SK-N-MC (cell line): ENCODE results near the gene COL4A5.

Experiments used
- DNase-seq: peaks from one replicate; pipeline ENCODE4 v3.0.0-alpha.2; 2011; ENCODE audit warnings: low read depth, low spot score
- H3K27ac ChIP-seq: fragments of 200-600 bp; sonication (generic); 2 replicates; pipeline ENCODE4 v1.5.1; 2016; ENCODE audit warnings: mixed run types
- H3K36me3 ChIP-seq: fragments of 200-600 bp; sonication (generic); 2 replicates; pipeline ENCODE4 v1.6.1; 2017; ENCODE audit warnings: antibody characterized with exemption, low read length, mixed read lengths; ENCODE audit not compliant: insufficient read depth
- H3K4me3 ChIP-seq: fragments of 200-600 bp; sonication (generic); 2 replicates; pipeline ENCODE4 v1.5.1; 2016
- H3K9ac ChIP-seq: fragments of 200-600 bp; sonication (generic); 2 replicates; pipeline ENCODE4 v1.8.0; 2017; ENCODE audit warnings: mixed run types, mixed read lengths; ENCODE audit not compliant: insufficient read length
- H3K9me3 ChIP-seq: fragments of 200-600 bp; sonication (generic); 2 replicates; pipeline ENCODE4 v1.6.1; 2017; ENCODE audit warnings: low read depth, mild to moderate bottlenecking, antibody characterized with exemption, low read length, moderate library complexity, mixed read lengths
- EZH2 ChIP-seq: fragments of 200-600 bp; sonication (generic); IDR thresholded peaks from one replicate; pipeline ENCODE4 v1.6.1; 2017; ENCODE audit warnings: antibody characterized with exemption
- FOXP2 ChIP-seq: optimal IDR thresholded peaks from 2 replicates; pipeline ENCODE3; 2011; ENCODE audit warnings: mild to moderate bottlenecking, moderate library complexity; ENCODE audit not compliant: insufficient read depth; ENCODE audit errors: extremely low read length, control extremely low read depth
- POLR2AphosphoS5 ChIP-seq: IDR thresholded peaks from 2 replicates; pipeline ENCODE4 v1.6.1; 2012; ENCODE audit warnings: mild to moderate bottlenecking, low read depth, low read length, borderline replicate concordance

COL4A5 gene

GRCh38 chrX:108415891-108416290 lies 23.7 kb upstream of the COL4A5 start:
- TF ChIP-seq EZH2: no peak
- TF ChIP-seq FOXP2: no peak
- DNase-seq: no peak
- Histone ChIP-seq H3K9me3 (no peaks in the 10 kb centered on the region), H3K4me3 (no peak overlapping the region), H3K27ac (no peak overlapping the region), H3K36me3 (no peaks in the 10 kb centered on the region), H3K9ac (no peak overlapping the region)

GRCh38 chrX:108417257-108417656 lies 22.4 kb upstream of the COL4A5 start:
- TF ChIP-seq FOXP2 (no peak), EZH2 (no peak), POLR2AphosphoS5 (no peak)
- Histone ChIP-seq H3K9me3 (no peaks in the 10 kb centered on the region), H3K9ac (no peak overlapping the region), H3K36me3 (no peaks in the 10 kb centered on the region), H3K27ac (no peak overlapping the region), H3K4me3 (no peak overlapping the region)
- DNase-seq: no peak

- H3K4me3 ChIP-seq: no peak overlapping the region
- no peak for DNase-seq
- no peak overlapping the region for H3K27ac ChIP-seq
- TF ChIP-seq EZH2 (no peak), POLR2AphosphoS5 (no peak), FOXP2 (no peak)
- no peaks in the 10 kb centered on the region for H3K36me3 ChIP-seq
- no peaks in the 10 kb centered on the region for H3K9me3 ChIP-seq
- H3K9ac ChIP-seq: no peak overlapping the region
Measured at GRCh38 chrX:108419401-108419800, 20.2 kb upstream of the COL4A5 start.

GRCh38 chrX:108420481-108420880 lies 19.2 kb upstream of the COL4A5 start:
- Histone ChIP-seq H3K9ac (no peak overlapping the region), H3K36me3 (no peaks in the 10 kb centered on the region)

GRCh38 chrX:108426262-108426661 lies 13.4 kb upstream of the COL4A5 start:
- DNase-seq: no peak
- Histone ChIP-seq H3K9ac (no peak overlapping the region), H3K4me3 (no peak overlapping the region), H3K27ac (no peak overlapping the region), H3K9me3 (no peaks in the 10 kb centered on the region), H3K36me3 (no peaks in the 10 kb centered on the region)
- TF ChIP-seq FOXP2 (no peak), EZH2 (no peak)

More at GRCh38 chrX:108420481-108420880, 19.2 kb upstream of the COL4A5 start:
- no peak overlapping the region for H3K27ac ChIP-seq
- no peak for DNase-seq
- no peak for TF ChIP-seq FOXP2
- no peak for TF ChIP-seq EZH2
- no peak for TF ChIP-seq POLR2AphosphoS5
- no peaks in the 10 kb centered on the region for H3K9me3 ChIP-seq
- H3K4me3 ChIP-seq: no peak overlapping the region

- H3K4me3 ChIP-seq: no peak overlapping the region
- H3K9me3 ChIP-seq: no peaks in the 10 kb centered on the region
- TF ChIP-seq FOXP2 (no peak), POLR2AphosphoS5 (no peak), EZH2 (no peak)
- DNase-seq: no peak
- no peak overlapping the region for H3K27ac ChIP-seq
- H3K9ac ChIP-seq: no peak overlapping the region
- no peaks in the 10 kb centered on the region for H3K36me3 ChIP-seq
Measured at GRCh38 chrX:108435261-108435660, 4.4 kb upstream of the COL4A5 start.

- Histone ChIP-seq H3K4me3 (no peak overlapping the region), H3K9me3 (no peaks in the 10 kb centered on the region), H3K36me3 (no peaks in the 10 kb centered on the region), H3K27ac (no peak overlapping the region), H3K9ac (no peak overlapping the region)
- no peak for DNase-seq
- no peak for TF ChIP-seq EZH2
- TF ChIP-seq FOXP2: no peak
- no peak for TF ChIP-seq POLR2AphosphoS5
Measured at GRCh38 chrX:108437349-108438109, 2.1 kb upstream of the COL4A5 start.

- Histone ChIP-seq H3K9me3 (no peaks in the 10 kb centered on the region), H3K4me3 (no peak within 1 kb of the TSS), H3K36me3 (no peaks in the 10 kb centered on the region), H3K9ac (no peak within 1 kb of the TSS), H3K27ac (no peak within 1 kb of the TSS)
- DNase-seq: no peak
- TF ChIP-seq FOXP2 (no peak), POLR2AphosphoS5 (no peak), EZH2 (no peak)
Measured at GRCh38 chrX:108438110-108438623, 1.5 kb upstream of the COL4A5 start, which contains the start of gene COL4A6. COL4A6 (minus strand) TSS chrX:108438422; CDS start chrX:108438196, 226 bp downstream.
